Stimulated activated CD8-positive, alpha-beta memory T cell treated with anti-CD3 and anti-CD28 coated beads, Interleukin-7, amount 100 ng/mL, for 48 hours (primary cell): ENCODE measurements around the gene FBN2.

Experiments
- DNase-seq, 2 donors: peaks; one replicate each; pipeline ENCODE4 v3.0.0-alpha.2; 2020; ENCODE audit warnings: low read depth in 1 of 2; ENCODE audit errors: extremely low read depth in 1 of 2

The FBN2 gene

GRCh38 chr5:128259607-128260021 is 278.4 kb downstream of the FBN2 start:
- no peak for DNase-seq

- no peak for DNase-seq
These were observed 279.7 kb downstream of the FBN2 start for GRCh38 chr5:128258372-128258771.

GRCh38 chr5:128257076-128257475 is 281.0 kb downstream of the FBN2 start:
- DNase-seq: no peak

- no peak for DNase-seq
These were observed 283.3 kb downstream of the FBN2 start for GRCh38 chr5:128254789-128255188.

- no peak for DNase-seq
These were observed 284.2 kb downstream of the FBN2 start for GRCh38 chr5:128253880-128254279.

- DNase-seq: no peak
These were observed 284.9 kb downstream of the FBN2 start for GRCh38 chr5:128253161-128253560.

GRCh38 chr5:128252756-128253155 is 285.3 kb downstream of the FBN2 start:
- no peak for DNase-seq

GRCh38 chr5:128252196-128252595 is 285.8 kb downstream of the FBN2 start:
- no peak for DNase-seq

- DNase-seq: no peak
These were observed 292.1 kb downstream of the FBN2 start for GRCh38 chr5:128245974-128246373.

- no peak for DNase-seq
These were observed 294.0 kb downstream of the FBN2 start for GRCh38 chr5:128243958-128244582.

- DNase-seq: no peak
These were observed 296.9 kb downstream of the FBN2 start for GRCh38 chr5:128241051-128241695.

GRCh38 chr5:128237546-128237945 is 300.5 kb downstream of the FBN2 start:
- no peak for DNase-seq

GRCh38 chr5:128237000-128237399 is 301.0 kb downstream of the FBN2 start:
- no peak for DNase-seq

GRCh38 chr5:128236334-128236733 is 301.7 kb downstream of the FBN2 start:
- DNase-seq: no peak

- no peak for DNase-seq
These were observed 303.0 kb downstream of the FBN2 start for GRCh38 chr5:128234928-128235641.

- no peak for DNase-seq
These were observed 309.5 kb downstream of the FBN2 start for GRCh38 chr5:128228521-128228920.

GRCh38 chr5:128228008-128228407 is 310.0 kb downstream of the FBN2 start:
- no peak for DNase-seq

- DNase-seq: no peak
These were observed 312.6 kb downstream of the FBN2 start for GRCh38 chr5:128225245-128226030.

- no peak for DNase-seq
These were observed 313.7 kb downstream of the FBN2 start for GRCh38 chr5:128224336-128224735.

- DNase-seq: no peak
These were observed 317.2 kb downstream of the FBN2 start for GRCh38 chr5:128220841-128221240.

GRCh38 chr5:128216860-128217531 is 321.0 kb downstream of the FBN2 start:
- no peak for DNase-seq
